ENCODE measurements around the gene PCCA.

DNA sequence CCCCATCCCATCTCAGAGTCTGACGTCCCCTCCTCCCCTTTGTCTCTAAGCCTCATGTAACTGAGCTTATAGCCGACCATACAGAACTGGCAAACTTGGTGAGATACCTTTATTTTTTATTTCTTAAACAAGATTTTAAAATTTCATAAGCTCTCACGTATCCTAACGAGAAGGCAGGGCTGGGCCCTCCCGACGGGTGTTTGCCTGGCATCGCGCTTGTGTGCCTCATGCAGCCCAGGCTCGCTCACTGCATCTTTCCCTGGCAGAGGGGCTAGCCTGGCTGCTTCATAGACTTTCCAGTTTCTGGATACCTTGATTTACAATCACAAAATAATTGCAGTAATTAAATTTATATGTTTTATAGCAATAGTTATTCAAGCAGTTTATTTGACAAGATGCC lies 430.7 kb downstream of the PCCA start:
- TF ChIP-seq CTCF (conservative IDR thresholded peaks at IDR 0.05) (no peak), ZFX (IDR thresholded peaks at IDR 0.05) (no peak)
